ENCODE results near the gene RNF112. TPM values are rescaled to one million over a fixed set of nuclear protein-coding genes. Genes with fewer than 3 reads are reported as not detected.
"Not testable (repeated sequence)": the region's sequence is repeated elsewhere in the genome, so short reads cannot be mapped to it uniquely, and the experiment has no call there.

RNF112 gene
- total and polyA plus RNA-seq, 7 donors: 0.60 to 8.6 (median 7.2) TPM

DNA sequence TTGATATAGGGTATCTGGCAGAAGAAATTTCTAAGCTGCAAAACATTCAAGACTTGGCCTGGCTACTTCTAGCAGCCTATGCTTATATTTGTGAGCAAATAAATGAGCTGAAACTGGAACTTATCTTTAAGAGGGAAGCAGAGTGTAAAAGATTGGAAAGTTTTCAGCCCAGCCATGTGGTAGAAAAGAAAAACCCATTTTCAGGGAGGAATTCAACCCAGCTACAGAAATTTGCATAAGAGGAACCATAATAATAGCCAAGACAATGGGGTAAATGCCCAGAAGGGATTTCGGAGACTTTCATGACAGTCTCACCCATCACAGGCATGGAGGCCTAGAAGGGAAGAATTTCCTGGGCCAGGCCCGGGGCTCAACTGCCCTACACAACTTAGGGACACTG is 31.7 kb downstream of the RNF112 start:
- Histone ChIP-seq H3K36me3 (no peaks in the 10 kb centered on the region), H3K27me3 (no peaks in the 10 kb centered on the region), H3K4me3 (no peak overlapping the region), H3K4me1 (peaks cover 0 to 14% (median 13%) of the 10 kb centered on the region in 4 donors), H3K9me3 (peaks cover 0 to 7% (median 0%) of the 10 kb centered on the region in 4 donors), H3K27ac (no peak overlapping the region)
- 93 to 96% methylated on average over 2 of the region's 2 CpGs for WGBS, 2 donors
- TF ChIP-seq POLR2AphosphoS5 (IDR thresholded peaks at IDR 0.05): no peak
- TF ChIP-seq POLR2A (IDR thresholded peaks at IDR 0.05): no peak
- TF ChIP-seq CTCF (IDR thresholded peaks at IDR 0.05): no peak
- no peak for TF ChIP-seq EP300 (IDR thresholded peaks at IDR 0.05)
- intact Hi-C loops (cut with DNase I): no loop called here
- DNase-seq: no peak

DNA sequence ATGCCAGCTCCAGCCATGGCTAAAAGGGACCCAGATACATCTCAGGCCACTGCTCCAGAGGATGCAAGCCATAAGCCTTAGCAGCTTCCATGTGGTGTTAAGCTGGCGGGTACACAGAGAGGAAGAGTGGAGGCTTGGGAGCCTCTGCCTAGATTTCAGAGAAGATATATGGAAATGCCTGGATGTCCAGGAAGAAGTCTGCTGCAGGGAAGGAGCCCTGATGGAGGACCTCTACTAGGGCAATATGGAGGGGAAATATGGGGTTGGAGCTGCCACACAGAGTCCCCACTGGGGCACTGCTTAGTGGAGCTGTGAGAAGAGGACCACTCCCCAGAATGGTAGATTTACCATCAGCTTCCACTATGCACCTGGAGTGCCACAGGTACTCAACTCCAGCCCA is 32.1 kb downstream of the RNF112 start:
- Histone ChIP-seq H3K27me3 (no peaks in the 10 kb centered on the region), H3K27ac (no peak overlapping the region), H3K4me1 (peaks cover 0 to 18% (median 17%) of the 10 kb centered on the region in 4 donors), H3K4me3 (no peak overlapping the region), H3K9me3 (peaks cover 0 to 7% (median 0%) of the 10 kb centered on the region in 4 donors), H3K36me3 (no peaks in the 10 kb centered on the region)
- TF ChIP-seq CTCF (IDR thresholded peaks at IDR 0.05): no peak
- DNase-seq: no peak
- WGBS, 2 donors: 96 to 98% methylated on average over 1 of the region's 1 CpG
- intact Hi-C loops (cut with DNase I): no loop called here

GRCh38 chr17:19445105-19445504 is 34.1 kb downstream of the RNF112 start:
- no peak for DNase-seq
- intact Hi-C loops (cut with DNase I): loop anchor here (5.0 kb wide), 1 partner anchor 68 kb away; the partner anchor contains the start of gene MAPK7
- 94 to 99% methylated on average over 2 of the region's 2 CpGs for WGBS, 2 donors
- Histone ChIP-seq H3K27me3 (no peaks in the 10 kb centered on the region), H3K9me3 (peaks cover 0 to 7% (median 0%) of the 10 kb centered on the region in 4 donors), H3K4me3 (no peak overlapping the region), H3K27ac (no peak overlapping the region), H3K4me1 (peaks cover 0 to 37% (median 35%) of the 10 kb centered on the region in 4 donors), H3K36me3 (no peaks in the 10 kb centered on the region)
- TF ChIP-seq POLR2A (IDR thresholded peaks at IDR 0.05): no peak
- TF ChIP-seq EP300 (IDR thresholded peaks at IDR 0.05): no peak

- WGBS, 2 donors: 87 to 90% methylated on average over 26 of the region's 26 CpGs
- H3K4me3 ChIP-seq, DNase-seq: not testable (repeated sequence)
These were observed 35.5 kb downstream of the RNF112 start for GRCh38 chr17:19446577-19446976.

GRCh38 chr17:19447085-19447583 is 36.1 kb downstream of the RNF112 start:
- Histone ChIP-seq H3K36me3 (no peaks in the 10 kb centered on the region), H3K9me3 (peaks cover 0 to 7% (median 0%) of the 10 kb centered on the region in 4 donors), H3K27ac (peak overlapping the region; percentile 83 to 94 (median 88)), H3K27me3 (no peaks in the 10 kb centered on the region), H3K4me3 (no peak overlapping the region), H3K4me1 (peaks cover 0 to 37% (median 35%) of the 10 kb centered on the region in 4 donors)
- TF ChIP-seq POLR2A (IDR thresholded peaks at IDR 0.05) (no peak), POLR2AphosphoS5 (IDR thresholded peaks at IDR 0.05) (peak in 3 of 4 donors; percentile 31 to 60 (median 46)), EP300 (IDR thresholded peaks at IDR 0.05) (peak in 1 of 4 donors; percentile 0), CTCF (IDR thresholded peaks at IDR 0.05) (peak; percentile 95 to 99 (median 96))
- 28 to 31% methylated on average over 3 of the region's 3 CpGs for WGBS, 2 donors
- intact Hi-C loops (cut with DNase I): loop anchor here (1.0 to 5.0 kb wide), 2 partner anchors 70 to 84 kb away; partner anchors contain the start of gene MAPK7
- DNase-seq: peak; percentile 90

More at GRCh38 chr17:19446577-19446976, 35.5 kb downstream of the RNF112 start:
- Histone ChIP-seq H3K4me1 (peaks cover 0 to 37% (median 35%) of the 10 kb centered on the region in 4 donors), H3K27ac (peak overlapping the region; percentile 83 to 94 (median 88))
- TF ChIP-seq EP300 (IDR thresholded peaks at IDR 0.05): peak in 1 of 4 donors; percentile 1
- not testable (repeated sequence) for H3K36me3 ChIP-seq, H3K27me3 ChIP-seq, H3K9me3 ChIP-seq
- intact Hi-C loops (cut with DNase I): loop anchor here (5.0 kb wide), 1 partner anchor 69 kb away; the partner anchor contains the start of gene MAPK7
